H9 (cell line): ENCODE data around the gene LORICRIN. TPM values are rescaled to one million over a fixed set of nuclear protein-coding genes. Genes with fewer than 3 reads are reported as not detected.
A peak's percentile ranks its signal among the peaks of the same experiment; 100 is the strongest.

Source experiments
- DNase-seq: peaks from one replicate; pipeline ENCODE4 v3.0.0-alpha.2; 2017
- H2AFZ ChIP-seq: one replicate; pipeline ENCODE4 v1.6.1; 2013; ENCODE audit warnings: mild to moderate bottlenecking, low read length, control low read depth, moderate library complexity
- H2AK5ac ChIP-seq: 2 replicates; pipeline ENCODE4 v1.6.1; 2013; ENCODE audit warnings: low read length, control low read depth, mixed read lengths; ENCODE audit not compliant: insufficient read length
- H2BK120ac ChIP-seq: one replicate; pipeline ENCODE4 v1.6.1; 2013; ENCODE audit warnings: low read depth, mild to moderate bottlenecking, low read length, control low read depth, inconsistent platforms; ENCODE audit not compliant: poor library complexity, severe bottlenecking
- H2BK12ac ChIP-seq: 2 replicates; pipeline ENCODE4 v1.6.1; 2013; ENCODE audit warnings: low read length, control low read depth, mixed read lengths, low read depth; ENCODE audit not compliant: insufficient read length
- H2BK15ac ChIP-seq: 2 replicates; pipeline ENCODE4 v1.6.1; 2013; ENCODE audit warnings: low read depth, low read length, control low read depth
- H2BK20ac ChIP-seq: one replicate; pipeline ENCODE4 v1.6.1; 2013; ENCODE audit warnings: low read depth, mild to moderate bottlenecking, low read length, control low read depth, inconsistent platforms; ENCODE audit not compliant: poor library complexity, severe bottlenecking
- H2BK5ac ChIP-seq: 2 replicates; pipeline ENCODE4 v1.6.1; 2013; ENCODE audit warnings: low read length, control low read depth, mixed read lengths; ENCODE audit not compliant: insufficient read length
- H3K14ac ChIP-seq: 2 replicates; pipeline ENCODE4 v1.6.1; 2013; ENCODE audit warnings: low read length, control low read depth; ENCODE audit not compliant: insufficient read depth
- H3K18ac ChIP-seq: 2 replicates; pipeline ENCODE4 v1.6.1; 2013; ENCODE audit warnings: low read depth, mild to moderate bottlenecking, mixed read lengths, low read length, control low read depth; ENCODE audit not compliant: insufficient read length
- H3K23ac ChIP-seq: 2 replicates; pipeline ENCODE4 v1.6.1; 2013; ENCODE audit warnings: low read length, control low read depth, mixed read lengths, low read depth; ENCODE audit not compliant: insufficient read length
- H3K23me2 ChIP-seq: 2 replicates; pipeline ENCODE4 v1.6.1; 2013; ENCODE audit warnings: low read depth, mild to moderate bottlenecking, mixed read lengths, low read length, control low read depth; ENCODE audit not compliant: insufficient read length, poor library complexity, severe bottlenecking
- H3K27ac ChIP-seq: 2 replicates; pipeline ENCODE4 v1.5.1; 2013; ENCODE audit warnings: low read length, control low read depth, mixed read lengths, low read depth; ENCODE audit not compliant: insufficient read length
- H3K27me3 ChIP-seq: 2 replicates; pipeline ENCODE4 v1.6.1; 2013; ENCODE audit warnings: low read length, control low read depth, inconsistent platforms; ENCODE audit not compliant: insufficient read depth
- H3K4ac ChIP-seq: 2 replicates; pipeline ENCODE4 v1.6.1; 2013; ENCODE audit warnings: low read depth, mild to moderate bottlenecking, control low read depth, inconsistent platforms, low read length, moderate library complexity
- H3K4me1 ChIP-seq: 2 replicates; pipeline ENCODE4 v1.6.1; 2013; ENCODE audit warnings: low read length, control low read depth, inconsistent platforms; ENCODE audit not compliant: insufficient read depth
- H3K4me2 ChIP-seq: 2 replicates; pipeline ENCODE4 v1.6.1; 2013; ENCODE audit warnings: low read length, control low read depth, mixed read lengths; ENCODE audit not compliant: insufficient read length, insufficient read depth
- H3K56ac ChIP-seq: 2 replicates; pipeline ENCODE4 v1.6.1; 2013; ENCODE audit warnings: low read depth, mild to moderate bottlenecking, mixed read lengths, low read length, control low read depth; ENCODE audit not compliant: insufficient read length
- H3K79me1 ChIP-seq: 2 replicates; pipeline ENCODE4 v1.6.1; 2013; ENCODE audit warnings: low read depth, mild to moderate bottlenecking, moderate library complexity, low read length, control low read depth, inconsistent platforms; ENCODE audit not compliant: insufficient read depth, poor library complexity, severe bottlenecking
- H3K79me2 ChIP-seq: 2 replicates; pipeline ENCODE4 v1.6.1; 2013; ENCODE audit warnings: low read length, control low read depth, inconsistent platforms; ENCODE audit not compliant: insufficient read depth
- H3K9ac ChIP-seq: 2 replicates; pipeline ENCODE4 v1.6.1; 2013; ENCODE audit warnings: low read length, control low read depth, mixed read lengths; ENCODE audit not compliant: insufficient read length; ENCODE audit errors: extremely low read depth
- H3K9me3 ChIP-seq: one replicate; pipeline ENCODE4 v1.6.1; 2013; ENCODE audit warnings: low read depth, low read length, inconsistent platforms; ENCODE audit not compliant: control insufficient read depth
- H3T11ph ChIP-seq: one replicate; pipeline ENCODE4 v1.6.1; 2013; ENCODE audit warnings: mild to moderate bottlenecking, low read length, control low read depth, inconsistent platforms
- H4K20me1 ChIP-seq: one replicate; pipeline ENCODE4 v1.6.1; 2013; ENCODE audit not compliant: control insufficient read depth, insufficient read length, insufficient read depth
- H4K5ac ChIP-seq: 2 replicates; pipeline ENCODE4 v1.6.1; 2013; ENCODE audit warnings: low read depth, mild to moderate bottlenecking, mixed read lengths, low read length, control low read depth; ENCODE audit not compliant: insufficient read length
- H4K8ac ChIP-seq: replicated peaks from 2 replicates; pipeline ENCODE4 v1.6.1; 2013; ENCODE audit warnings: low read length, control low read depth, mixed read lengths, low read depth; ENCODE audit not compliant: insufficient read length
- H4K91ac ChIP-seq: 2 replicates; pipeline ENCODE4 v1.6.1; 2013; ENCODE audit warnings: low read depth, mild to moderate bottlenecking, moderate library complexity, mixed read lengths, low read length, control low read depth; ENCODE audit not compliant: insufficient read length
- H3K27ac Mint-ChIP-seq, 3 experiments: 2 replicates in 2 of 3; 3 replicates in 1 of 3; pipeline ENCODE4 v1.8.0; 2020 to 2021; ENCODE audit warnings: mixed read lengths in 3 of 3, mild to moderate bottlenecking in 1 of 3, moderate library complexity in 1 of 3
- H3K27me3 Mint-ChIP-seq: 2 replicates; pipeline ENCODE4 v1.8.0; 2021; ENCODE audit warnings: low read depth, mild to moderate bottlenecking, moderate library complexity, mixed read lengths
- H3K36me3 Mint-ChIP-seq, 3 experiments: 2 replicates in 2 of 3; 3 replicates in 1 of 3; pipeline ENCODE4 v1.8.0; 2020 to 2021; ENCODE audit warnings: low read depth in 3 of 3, mixed read lengths in 3 of 3; ENCODE audit not compliant: insufficient read depth in 1 of 3
- H3K4me1 Mint-ChIP-seq, 2 experiments: 2 replicates each; pipeline ENCODE4 v1.8.0; 2020; ENCODE audit warnings: mixed read lengths in 2 of 2
- H3K4me3 Mint-ChIP-seq, 2 experiments: 2 replicates in 1 of 2; 3 replicates in 1 of 2; pipeline ENCODE4 v1.8.0; 2020 to 2021; ENCODE audit warnings: mild to moderate bottlenecking in 2 of 2, mixed read lengths in 2 of 2, moderate library complexity in 1 of 2
- H3K9me3 Mint-ChIP-seq, 2 experiments: 2 replicates in 1 of 2; 3 replicates in 1 of 2; pipeline ENCODE4 v1.8.0; 2020; ENCODE audit warnings: mild to moderate bottlenecking in 2 of 2, mixed read lengths in 2 of 2, moderate library complexity in 1 of 2
- WGBS: extraction: QIAGEN DNeasy Blood & Tissue Kit; methylation state at CpG from one replicate; pipeline ENCODE4 v1.1.7; 2013; ENCODE audit warnings: missing lambda C conversion rate, low lambda C conversion rate, mixed read lengths; ENCODE audit not compliant: insufficient read length; ENCODE audit errors: extremely low coverage; 5-methylcytosine and 5-hydroxymethylcytosine counted together
- total RNA-seq: library from RNA; stranded (reverse); gene quantifications from 2 replicates; pipeline ENCODE4 v1.2.1, GENCODE V29; 2021
- TF ChIP-seq, protein P1 (sequence below): fragments of 200-600 bp; sonication (generic); conservative IDR thresholded peaks from 3 replicates; pipeline ENCODE4 v1.8.0; 2021; ENCODE audit warnings: antibody characterized with exemption, mild to moderate bottlenecking

LORICRIN gene
- total RNA-seq, 1 experiment from 2014 or later: not detected

DNA sequence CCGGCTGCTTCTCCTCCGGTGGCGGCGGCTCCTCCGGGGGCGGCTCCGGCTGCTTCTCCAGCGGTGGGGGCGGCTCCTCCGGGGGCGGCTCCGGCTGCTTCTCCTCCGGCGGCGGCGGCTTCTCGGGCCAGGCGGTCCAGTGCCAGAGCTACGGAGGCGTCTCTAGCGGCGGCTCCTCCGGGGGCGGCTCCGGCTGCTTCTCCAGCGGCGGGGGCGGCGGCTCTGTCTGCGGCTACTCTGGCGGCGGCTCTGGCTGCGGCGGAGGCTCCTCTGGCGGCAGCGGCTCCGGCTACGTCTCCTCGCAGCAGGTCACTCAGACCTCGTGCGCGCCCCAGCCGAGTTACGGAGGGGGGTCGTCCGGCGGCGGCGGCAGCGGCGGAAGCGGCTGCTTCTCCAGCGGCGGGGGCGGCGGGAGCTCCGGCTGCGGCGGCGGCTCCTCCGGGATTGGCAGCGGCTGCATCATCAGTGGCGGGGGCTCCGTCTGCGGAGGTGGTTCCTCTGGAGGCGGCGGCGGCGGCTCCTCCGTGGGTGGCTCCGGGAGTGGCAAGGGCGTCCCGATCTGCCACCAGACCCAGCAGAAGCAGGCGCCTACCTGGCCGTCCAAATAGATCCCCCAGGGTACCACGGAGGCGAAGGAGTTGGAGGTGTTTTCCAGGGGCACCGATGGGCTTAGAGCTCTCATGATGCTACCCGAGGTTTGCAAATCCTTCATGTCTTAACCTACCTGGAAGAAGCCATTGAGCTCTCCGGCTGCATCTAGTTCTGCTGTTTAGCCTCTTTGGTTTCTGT is 2.0 kb downstream of the LORICRIN start:
- Histone ChIP-seq H2AK5ac (no peak overlapping the region), H4K91ac (no peak overlapping the region), H2BK15ac (no peak overlapping the region), H4K20me1 (no peaks in the 10 kb centered on the region), H3K14ac (no peak overlapping the region), H3K4me2 (peak overlapping the region; percentile 61), H3K23ac (no peak overlapping the region), H3K9ac (peak overlapping the region; percentile 38), H2BK20ac (no peak overlapping the region), H3K27me3 (peaks cover 26% of the 10 kb centered on the region; the same call in 1 of the 2 replicates), H3T11ph (no peak overlapping the region), H4K5ac (no peak overlapping the region), H4K8ac (no peak overlapping the region), H2BK120ac (no peak overlapping the region), H3K9me3 (no peaks in the 10 kb centered on the region), H3K23me2 (no peaks in the 10 kb centered on the region), H3K18ac (no peak overlapping the region), H3K79me2 (no peaks in the 10 kb centered on the region), H3K27ac (no peak overlapping the region), H3K56ac (no peak overlapping the region), H2AFZ (no peak overlapping the region), H3K4ac (no peak overlapping the region), H3K4me1 (no peaks in the 10 kb centered on the region), H2BK12ac (no peak overlapping the region), H3K79me1 (no peaks in the 10 kb centered on the region), H2BK5ac (no peak overlapping the region)
- Mint-ChIP-seq H3K27me3 (peaks cover 83% of the 10 kb centered on the region), H3K4me3 (peak overlapping the region; percentile 48 to 81), H3K36me3 (peaks cover 0 to 3% (median 0%) of the 10 kb centered on the region in 3 experiments; a peak in 1 of 7 replicates), H3K9me3 (peaks cover 2 to 10% of the 10 kb centered on the region in 2 experiments; a peak in 3 of 5 replicates), H3K27ac (no peak overlapping the region), H3K4me1 (peaks cover 12 to 14% of the 10 kb centered on the region in 2 experiments)
- no CpG with 5 or more reads among the region's 80 CpGs for whole genome bisulfite sequencing
- TF ChIP-seq, protein P1, sequence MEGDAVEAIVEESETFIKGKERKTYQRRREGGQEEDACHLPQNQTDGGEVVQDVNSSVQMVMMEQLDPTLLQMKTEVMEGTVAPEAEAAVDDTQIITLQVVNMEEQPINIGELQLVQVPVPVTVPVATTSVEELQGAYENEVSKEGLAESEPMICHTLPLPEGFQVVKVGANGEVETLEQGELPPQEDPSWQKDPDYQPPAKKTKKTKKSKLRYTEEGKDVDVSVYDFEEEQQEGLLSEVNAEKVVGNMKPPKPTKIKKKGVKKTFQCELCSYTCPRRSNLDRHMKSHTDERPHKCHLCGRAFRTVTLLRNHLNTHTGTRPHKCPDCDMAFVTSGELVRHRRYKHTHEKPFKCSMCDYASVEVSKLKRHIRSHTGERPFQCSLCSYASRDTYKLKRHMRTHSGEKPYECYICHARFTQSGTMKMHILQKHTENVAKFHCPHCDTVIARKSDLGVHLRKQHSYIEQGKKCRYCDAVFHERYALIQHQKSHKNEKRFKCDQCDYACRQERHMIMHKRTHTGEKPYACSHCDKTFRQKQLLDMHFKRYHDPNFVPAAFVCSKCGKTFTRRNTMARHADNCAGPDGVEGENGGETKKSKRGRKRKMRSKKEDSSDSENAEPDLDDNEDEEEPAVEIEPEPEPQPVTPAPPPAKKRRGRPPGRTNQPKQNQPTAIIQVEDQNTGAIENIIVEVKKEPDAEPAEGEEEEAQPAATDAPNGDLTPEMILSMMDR: no peak
- DNase-seq: peak; percentile 29
